ENCODE results near the gene PXK.
"Not testable (repeated sequence)": the region's sequence is repeated elsewhere in the genome, so short reads cannot be mapped to it uniquely, and the experiment has no call there.

PXK gene

DNA sequence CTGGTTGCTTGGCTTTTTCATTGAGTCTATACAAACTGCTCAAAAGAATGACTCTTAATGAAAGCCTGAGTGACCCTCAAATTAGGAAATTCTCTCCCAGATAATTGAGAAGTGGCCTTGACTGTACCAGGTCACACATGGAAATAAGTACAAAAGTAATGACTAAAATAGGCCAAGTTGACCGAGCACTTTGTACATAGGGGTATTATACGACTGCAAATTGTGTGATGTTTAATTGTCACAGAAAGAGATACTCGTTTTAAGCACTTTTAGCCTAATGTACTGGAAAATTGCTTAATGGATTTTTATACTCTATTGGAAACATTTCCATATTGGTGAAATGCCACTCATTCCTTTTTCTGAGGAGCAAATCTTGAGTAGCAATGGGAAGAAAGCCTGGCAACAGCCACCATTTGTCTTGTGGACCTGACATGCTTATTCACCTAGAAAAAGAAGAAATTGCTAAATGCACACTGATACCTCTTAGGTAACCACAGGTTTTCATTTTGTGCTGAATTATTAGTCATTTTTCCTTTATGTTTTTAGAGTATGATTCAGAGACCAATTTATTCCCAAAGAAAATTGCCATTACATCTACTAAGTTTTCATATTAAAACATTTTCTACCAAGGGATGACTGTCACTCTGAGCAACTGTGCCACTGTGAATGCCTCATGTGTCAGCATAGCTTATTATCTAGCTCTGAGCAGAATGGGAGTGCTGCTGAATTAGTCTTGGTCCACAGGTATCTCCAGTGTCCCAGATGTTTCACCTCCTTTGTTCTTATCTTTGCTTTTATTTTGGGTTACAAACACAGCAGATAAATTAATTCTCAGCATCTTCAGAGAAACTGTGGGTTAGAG, 8.9 kb upstream of the PXK start:
- no peak for DNase-seq (ENCODE audit: low spot score)

DNA sequence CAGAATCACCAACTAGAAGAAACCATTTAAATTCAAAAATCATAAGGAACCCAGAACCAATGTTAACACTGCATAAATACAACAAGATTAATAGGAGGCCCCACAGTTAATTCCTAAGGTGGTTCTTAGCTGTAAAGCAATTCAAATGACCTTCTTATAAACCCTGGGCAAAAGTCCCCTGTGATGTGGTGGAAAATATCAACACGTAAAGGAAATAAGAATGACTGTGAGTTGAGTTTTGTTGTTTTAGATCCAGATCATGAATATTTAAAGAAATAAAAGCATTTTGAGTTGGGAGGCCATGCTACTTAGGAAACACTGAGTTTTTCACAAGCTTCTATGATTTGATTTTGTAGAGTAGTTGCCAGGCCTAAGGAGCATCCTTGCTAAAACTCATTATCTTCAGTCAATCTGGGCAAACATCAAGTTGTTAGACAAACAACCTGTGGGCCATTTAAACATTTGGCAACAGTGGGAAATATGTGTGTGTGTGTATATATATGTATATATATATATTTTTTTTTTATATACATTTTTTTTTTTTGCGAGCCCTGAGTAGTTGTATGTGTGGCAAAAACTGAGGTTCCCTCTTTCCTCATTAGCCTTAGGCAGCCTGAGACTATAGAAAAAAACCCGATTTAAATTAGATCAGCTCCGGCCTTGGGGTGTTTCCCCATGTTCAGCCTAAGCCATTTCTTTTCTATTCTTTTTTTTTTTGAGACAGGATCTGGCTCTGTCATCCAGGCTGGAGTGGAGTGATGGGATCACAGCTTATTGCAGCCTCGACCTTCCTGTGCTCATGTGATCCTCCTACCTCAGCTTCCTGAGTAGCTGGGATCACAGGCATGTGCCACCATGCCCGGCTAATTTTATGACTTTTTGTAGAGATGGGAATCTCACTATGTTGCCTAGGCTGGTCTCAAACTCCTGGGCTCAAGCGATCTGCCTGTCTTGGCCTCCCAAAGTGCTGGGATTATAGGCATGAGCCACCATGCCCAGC, 8.0 kb upstream of the PXK start:
- DNase-seq (ENCODE audit: low spot score) = no peak

DNA sequence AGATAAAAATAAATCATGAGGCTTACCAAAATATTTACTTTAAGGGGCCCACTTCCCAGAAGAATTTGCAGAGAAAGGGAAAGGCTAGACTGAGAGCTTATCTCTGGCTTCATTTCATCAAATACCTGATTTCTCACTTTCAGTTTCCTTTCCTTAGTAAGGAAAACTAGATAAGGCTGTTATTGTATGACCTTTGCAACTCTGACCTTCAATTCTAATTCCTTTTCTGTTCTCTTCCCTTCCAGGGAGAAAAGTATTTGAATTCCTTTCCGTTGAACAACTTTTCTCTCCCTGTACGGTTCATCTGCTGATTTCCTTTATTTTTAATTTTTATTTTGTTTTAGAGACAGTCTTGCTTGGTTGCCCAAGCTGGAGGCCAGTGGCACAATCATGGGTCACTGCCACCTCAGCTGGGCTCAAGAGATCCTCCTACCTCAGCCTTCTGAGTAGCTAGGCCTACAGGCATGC, 7.1 kb upstream of the PXK start:
- no peak for DNase-seq (ENCODE audit: low spot score)

DNA sequence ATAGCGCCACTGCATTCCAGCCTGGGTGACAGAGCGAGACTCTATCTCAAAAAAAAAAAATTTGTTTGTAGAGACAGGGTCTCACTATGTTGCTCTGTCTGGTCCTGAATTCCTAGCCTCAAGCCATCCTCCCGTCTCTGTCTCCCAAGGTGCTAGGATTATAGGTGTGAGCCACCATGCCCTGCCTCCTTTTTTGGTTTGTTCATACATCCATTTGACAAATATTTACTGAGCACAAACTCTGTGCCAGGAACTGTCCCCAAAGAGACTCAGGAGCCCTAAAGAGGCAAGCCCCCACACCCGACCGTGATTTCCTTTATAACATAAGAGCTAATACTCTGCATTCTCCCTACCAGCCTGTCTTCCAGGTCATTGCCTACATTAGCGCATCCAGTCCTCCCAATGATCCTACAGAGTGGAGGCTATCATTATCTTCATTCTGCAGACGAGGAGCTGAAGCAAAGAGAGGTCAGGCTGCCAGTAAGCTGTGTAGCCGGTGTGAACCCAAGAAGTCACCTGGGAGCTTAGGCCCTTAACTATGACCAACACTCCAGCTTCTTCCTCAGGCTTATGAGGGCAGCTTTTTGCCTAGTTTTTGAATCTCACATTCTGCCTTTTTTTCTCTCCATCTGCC, 6.3 kb upstream of the PXK start:
- no peak for DNase-seq (ENCODE audit: low spot score)

DNA sequence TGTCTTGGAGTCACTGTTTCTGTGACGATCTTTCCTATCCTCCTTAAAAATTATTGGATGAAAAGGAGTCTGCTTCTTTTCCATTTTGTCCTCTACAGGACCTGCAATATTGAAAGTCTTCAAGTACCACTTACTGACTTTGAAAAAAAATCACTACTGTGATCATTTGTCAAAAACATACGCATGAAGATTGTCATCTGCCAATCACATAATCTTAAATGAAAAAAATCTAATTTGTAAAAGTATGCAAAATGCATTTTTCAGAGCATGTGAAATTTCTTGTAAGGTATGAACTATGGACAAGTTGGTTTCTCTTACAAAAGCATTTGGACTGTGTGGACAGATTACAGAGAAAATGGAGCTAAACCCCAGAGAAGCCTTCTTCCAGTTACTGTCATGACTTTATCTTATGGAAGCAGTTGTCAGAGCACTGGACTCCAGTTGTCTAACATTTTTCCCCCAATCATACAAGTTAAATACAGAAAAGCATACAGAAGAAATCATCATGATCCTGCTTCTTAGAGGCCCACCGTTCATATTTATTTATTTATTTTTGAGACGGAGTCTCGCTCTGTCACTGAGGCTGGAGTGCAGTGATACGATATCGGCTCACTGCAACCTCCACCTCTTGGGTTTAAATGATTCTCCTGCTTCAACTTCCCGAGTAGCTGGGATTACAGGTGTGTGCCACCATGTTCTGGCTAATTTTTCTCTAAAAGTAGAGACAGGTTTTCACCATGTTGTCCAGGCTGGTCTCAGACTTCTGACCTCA, 3.4 kb upstream of the PXK start:
- DNase-seq (ENCODE audit: low spot score) = no peak

DNA sequence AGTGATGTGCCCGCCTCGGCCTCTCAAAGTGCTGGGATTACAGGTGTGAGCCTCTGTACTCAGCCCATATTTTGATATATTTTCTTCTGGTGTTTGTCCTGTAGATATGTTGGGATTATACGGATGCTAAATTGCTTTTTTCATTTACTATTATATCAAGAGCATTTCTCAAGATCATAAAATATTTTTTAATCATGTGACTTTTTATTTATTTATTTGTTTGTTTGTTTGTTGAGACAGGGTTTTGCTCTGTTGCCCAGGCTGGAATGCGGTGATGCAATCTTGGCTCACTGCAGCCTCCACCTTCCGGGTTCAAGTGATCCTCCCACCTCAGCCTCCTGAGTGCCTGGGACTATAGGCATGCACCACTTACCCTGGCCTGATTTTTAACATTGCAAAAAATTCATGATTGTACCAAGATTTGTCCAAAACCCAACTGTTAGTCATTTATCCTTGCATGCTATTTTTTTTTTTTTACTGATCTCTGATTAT, 2.7 kb upstream of the PXK start:
- DNase-seq (ENCODE audit: low spot score) = no peak

DNA sequence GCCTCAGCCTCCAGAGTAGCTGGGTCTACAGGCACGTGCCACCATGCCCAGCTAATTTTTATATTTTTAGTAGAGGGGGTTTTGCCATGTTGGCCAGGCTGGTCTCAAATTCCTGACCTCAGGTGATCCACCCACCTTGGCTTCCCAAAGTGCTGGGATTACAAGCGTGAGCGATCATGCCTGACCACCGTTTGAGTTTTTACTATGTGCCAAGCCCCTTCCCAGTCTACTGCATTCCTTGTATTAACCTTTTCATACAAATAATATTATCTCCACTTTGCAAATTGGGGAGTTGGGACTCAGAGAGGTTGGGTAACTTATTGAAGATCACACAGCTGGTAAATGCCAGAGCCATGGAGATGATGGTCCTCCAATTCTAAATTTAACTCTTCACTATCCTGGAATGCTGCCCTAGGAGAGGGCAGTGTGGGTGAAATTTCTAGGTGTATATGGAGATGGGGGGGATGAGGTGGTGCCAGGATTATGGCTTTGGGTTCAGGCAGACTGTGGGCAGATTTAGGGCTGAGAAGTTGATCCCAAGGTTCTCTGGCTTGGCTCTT, 1.0 kb upstream of the PXK start:
- DNase-seq (ENCODE audit: low spot score) = no peak

DNA sequence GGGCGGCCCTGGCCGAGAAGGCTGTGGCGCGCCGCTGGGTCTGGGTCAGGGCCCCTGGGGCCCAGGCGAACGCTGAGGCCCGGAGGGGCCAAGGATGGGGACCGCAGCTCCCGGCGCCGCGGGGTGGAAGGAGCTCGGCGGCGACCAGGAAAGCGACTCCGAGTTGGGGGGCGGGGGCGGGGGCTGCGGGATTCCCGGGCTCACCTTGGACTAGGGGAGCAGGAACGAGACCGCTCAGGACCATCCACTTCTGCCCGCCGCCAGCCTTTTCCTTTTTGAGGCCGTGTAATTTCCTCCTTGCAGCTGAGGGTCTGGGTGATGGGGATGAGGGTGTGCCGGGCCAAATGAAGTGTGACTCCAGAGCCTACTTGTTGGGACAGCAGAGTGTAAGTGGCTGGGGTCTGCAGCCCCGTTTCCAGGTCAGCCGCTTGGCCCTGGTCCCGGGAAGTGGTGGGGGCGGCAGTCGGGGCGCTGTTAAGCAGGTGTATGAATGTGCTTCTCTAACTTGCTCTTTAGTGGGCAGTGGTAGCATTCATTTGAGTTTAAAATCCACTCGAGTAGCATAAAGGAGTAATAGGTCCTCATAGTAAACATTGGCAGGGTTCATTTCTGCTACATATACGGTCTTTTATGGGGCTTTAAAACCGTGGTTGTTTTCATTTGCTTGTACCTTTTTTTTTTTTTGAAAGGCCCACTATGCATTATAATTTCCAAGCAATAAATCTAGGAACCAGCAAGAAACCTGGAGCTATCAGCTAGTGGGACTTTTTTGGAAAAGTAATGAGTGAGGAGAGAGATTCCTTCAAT, 717 bp downstream of the PXK start:
- peak; percentile 65 for DNase-seq (ENCODE audit: low spot score)

DNA sequence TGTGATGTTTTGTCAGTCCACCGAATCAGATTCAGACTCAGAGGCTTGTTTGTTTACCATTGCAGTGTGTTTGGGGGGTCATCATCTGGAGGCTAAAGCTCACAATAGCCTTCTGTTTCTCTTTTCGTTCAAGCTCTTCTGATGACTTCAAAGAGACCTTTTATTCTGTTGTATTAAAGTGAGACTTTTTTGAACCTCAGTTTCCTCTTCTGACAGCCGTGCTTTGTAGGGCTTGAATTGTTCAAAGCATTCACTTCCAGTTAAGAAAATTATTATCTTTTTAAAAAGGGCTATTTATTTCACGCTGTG, 1.3 kb downstream of the PXK start:
- peak; percentile 95 for DNase-seq (ENCODE audit: low spot score)

DNA sequence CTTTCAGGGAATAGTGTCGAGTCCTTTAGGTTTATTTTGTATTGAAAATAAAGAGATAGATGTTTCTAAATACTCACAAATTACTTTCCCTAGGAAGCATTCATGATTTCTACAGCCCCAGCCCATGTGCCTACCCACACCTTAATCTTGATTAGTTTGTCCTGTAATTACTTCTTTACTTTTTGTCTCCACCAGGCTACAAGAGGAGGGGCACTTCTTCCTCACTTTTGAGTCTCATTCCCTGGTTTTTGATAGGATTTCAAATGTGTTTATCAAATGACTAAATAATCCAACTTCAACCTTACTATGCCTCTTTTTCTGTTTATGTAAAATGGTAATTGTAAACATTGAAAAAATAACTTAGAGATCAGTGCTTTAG, 1.8 kb downstream of the PXK start:
- DNase-seq (ENCODE audit: low spot score) = no peak

DNA sequence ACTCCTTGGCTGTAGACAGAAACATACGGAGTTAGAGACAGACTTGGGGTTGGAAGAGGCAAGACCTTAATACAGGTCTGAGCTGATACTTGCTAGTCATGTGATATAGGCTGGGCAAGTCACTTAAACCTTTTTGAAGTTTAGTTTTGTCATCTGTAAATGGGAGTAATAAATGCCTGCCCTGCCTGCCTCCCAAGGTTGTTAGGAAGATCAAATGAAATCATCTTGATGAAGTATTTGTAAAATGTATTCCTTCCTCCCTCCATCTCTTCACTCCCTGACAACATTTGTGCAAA, 2.9 kb downstream of the PXK start:
- DNase-seq (ENCODE audit: low spot score) = no peak

DNA sequence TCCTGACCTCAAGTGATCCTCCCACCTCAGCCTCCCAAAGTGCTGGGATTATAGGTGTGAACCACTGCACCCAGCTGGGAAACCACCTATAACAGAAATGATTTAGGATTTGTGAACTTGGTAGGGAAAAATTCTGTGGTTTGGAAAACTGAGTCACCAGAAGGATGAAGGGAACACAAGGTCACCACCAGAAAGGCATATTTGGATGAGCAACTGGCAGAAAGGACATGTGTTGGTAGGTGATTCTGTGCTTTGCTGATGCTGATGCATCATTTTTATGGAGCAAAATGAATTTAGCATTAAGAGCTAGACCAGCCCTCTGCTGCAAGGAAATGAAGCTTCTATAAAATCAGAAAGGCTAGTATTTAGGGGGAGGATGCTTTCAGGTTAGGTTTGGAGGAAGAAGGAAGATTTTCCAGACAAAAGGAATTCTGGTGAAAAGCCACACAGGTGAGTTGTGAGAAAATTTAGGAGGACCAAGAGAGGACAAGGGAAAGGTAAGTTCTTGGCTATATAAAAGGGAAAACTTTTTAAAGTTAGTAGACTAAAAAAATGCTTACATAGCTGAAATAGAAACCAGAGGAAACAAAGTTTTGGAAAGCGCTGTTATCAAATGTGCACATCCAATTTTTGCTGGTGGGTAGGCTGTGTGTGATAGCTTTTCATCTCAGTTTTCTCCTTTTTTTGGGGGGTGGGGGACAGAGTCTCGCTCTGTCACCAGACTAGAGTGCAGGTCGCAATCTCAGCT, 3.6 kb downstream of the PXK start:
- no peak for DNase-seq (ENCODE audit: low spot score)

DNA sequence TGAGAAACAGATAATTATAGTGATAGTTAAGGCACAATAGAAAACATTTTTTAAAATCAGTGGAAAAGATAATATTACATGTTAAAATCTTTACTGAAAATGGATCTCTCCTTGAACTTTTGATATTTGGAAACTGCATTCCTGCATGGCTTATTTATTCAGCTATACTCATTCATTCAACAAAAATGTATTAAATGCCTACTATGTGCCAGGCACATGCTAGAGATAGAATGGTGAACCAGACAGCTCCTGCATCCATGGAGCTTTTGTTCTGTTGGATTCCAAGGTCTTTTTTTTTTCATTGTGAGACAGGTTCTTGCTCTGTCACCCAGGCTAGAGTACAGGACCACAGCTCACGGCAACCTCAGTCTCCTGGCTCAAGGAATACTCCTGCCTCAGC, 4.5 kb downstream of the PXK start:
- no peak for DNase-seq (ENCODE audit: low spot score)

DNA sequence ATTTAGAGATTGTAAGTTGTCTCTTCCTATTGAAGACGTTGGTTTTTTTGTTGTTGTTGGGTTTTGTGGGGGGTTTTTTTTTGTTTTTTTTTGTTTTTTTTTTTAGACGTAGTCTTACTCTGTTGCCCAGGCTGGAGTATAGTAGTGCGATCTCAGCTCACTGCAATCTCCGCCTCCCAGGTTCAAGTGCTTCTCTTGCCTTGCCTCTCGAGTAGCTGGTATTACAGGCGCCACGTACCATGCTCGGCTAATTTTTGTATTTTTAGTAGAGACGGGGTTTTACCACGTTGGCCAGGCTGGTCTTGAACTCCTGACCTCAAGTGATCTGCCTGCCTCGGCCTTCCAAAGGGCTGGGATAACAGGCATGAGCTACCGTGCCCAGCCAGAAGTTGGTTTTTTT, 6.5 kb downstream of the PXK start:
- DNase-seq (ENCODE audit: low spot score) = not testable (repeated sequence)

DNA sequence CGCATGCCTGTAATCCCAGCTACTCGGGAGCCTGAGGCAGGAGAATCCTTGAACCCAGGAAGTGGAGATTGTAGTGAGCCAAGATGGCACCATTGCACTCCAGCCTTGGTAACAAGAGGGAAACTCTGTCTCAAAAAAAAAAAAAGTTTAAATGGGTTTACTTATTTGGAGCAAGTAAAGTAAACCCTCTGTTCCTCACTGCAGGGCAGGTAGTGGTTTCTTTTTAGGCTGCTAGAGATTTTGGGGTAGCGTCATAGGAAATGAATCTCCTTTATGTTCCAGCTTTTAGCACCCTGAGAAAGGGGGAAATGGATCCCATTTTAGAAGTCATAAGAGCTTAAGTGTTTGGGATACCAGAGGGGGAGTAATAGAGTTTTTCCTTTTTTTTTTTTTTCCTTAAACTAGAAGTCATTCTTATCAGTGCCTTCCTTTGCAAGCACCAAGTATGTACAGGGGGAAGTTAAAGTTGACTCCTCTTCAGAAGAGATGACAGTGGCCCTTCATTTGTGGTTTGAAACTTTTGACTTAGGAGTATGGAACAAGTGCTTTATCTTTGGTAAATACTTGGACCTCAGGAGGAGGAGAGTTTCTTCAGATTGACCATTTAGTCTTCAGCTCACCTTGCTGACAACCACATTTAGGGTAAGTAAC, 8.0 kb downstream of the PXK start:
- DNase-seq (ENCODE audit: low spot score) = no peak

DNA sequence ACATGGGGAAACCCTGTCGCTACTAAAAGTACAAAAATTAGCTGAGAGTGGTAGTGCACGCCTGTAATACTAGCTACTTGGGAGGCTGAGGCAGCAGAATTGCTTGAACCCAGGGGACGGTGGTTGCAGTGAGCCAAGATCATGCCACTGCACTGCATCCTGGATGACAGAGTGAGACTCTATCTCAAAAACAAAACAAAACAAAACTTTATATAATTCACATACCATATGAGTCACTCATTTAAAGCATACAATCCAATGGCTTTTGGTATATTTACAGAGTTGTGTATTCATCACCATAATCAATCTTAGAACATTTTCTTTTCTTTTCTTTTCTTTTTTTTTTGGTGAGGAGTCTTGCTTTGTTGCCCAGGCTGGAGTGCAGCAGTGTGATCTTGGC, 8.7 kb downstream of the PXK start:
- DNase-seq (ENCODE audit: low spot score) = no peak

DNA sequence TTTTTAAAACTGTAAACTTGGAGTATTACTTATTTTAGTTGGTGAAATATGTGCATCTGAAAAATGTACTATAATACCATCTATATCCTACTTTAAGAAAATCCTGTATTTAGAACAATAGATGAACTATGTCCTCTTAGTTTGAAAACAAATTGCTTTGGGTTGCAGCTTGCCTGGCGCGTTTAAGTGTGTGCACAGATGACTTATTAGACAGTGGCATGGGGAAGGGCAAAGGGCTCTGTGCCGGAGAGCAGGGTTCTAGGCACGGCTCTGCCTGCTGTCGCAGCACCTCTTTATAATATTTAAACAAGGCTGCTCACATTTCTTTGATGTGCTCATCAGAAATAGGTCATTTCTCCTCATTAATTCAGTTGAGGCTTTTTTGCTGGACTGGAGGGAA, 10.0 kb downstream of the PXK start:
- DNase-seq (ENCODE audit: low spot score) = peak; percentile 72

DNA sequence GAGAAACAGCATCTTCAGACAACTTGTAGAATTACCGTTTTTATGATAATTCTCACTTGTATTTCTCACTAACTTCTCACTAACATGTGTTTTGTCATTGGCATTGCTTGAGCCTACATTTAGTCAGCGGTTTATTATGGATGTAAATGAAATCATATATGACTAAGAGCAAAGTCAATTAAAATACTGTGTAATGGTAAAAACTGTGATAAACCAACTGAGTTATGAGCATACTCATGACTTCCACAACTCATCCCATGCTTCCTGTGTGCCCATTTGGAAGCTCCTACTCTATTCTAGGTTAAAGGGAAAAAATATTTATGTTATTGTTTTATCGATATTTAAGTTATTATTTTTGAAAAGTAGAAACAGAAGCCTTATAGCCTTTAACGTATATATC, 12.8 kb downstream of the PXK start:
- DNase-seq (ENCODE audit: low spot score) = no peak

DNA sequence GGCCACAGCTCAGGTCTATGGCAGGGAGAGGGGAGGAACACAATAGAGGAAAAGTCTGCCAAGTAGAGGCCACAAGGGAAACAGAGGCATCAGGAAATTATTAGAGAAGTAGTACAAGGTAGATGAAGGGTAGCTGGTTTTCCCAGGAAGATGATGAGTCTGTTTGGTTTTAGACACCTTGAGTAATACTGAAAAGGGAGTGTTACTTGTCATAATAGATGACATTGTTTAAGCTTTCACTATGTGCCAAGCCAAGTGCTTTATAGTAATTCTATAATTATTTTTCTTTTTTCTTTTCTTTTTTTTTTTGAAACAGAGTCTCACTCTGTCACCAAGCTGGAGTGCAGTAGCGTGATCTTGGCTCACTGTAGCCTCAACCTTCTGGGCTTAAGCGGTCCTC, 13.7 kb downstream of the PXK start:
- DNase-seq (ENCODE audit: low spot score) = no peak
